Retinal pigment epithelial cell (primary cell): ENCODE measurements around the gene NDUFA13.

ENCODE experiments used
- DNase-seq: peaks from one replicate; pipeline ENCODE4 v3.0.0-alpha.2; 2010; ENCODE audit warnings: low read depth
- H3K4me3 ChIP-seq: 2 replicates; pipeline ENCODE4 v1.5.1; 2011; ENCODE audit warnings: mild to moderate bottlenecking, low read length, control low read depth, moderate library complexity
- TF ChIP-seq, protein P1 (sequence below): conservative IDR thresholded peaks from 2 replicates; pipeline ENCODE4 v1.5.1; 2011; ENCODE audit warnings: low read depth, low read length, control low read depth, inconsistent platforms

The NDUFA13 gene

GRCh38 chr19:19542507-19542906 is 26.5 kb downstream of the NDUFA13 start:
- TF ChIP-seq, protein P1, sequence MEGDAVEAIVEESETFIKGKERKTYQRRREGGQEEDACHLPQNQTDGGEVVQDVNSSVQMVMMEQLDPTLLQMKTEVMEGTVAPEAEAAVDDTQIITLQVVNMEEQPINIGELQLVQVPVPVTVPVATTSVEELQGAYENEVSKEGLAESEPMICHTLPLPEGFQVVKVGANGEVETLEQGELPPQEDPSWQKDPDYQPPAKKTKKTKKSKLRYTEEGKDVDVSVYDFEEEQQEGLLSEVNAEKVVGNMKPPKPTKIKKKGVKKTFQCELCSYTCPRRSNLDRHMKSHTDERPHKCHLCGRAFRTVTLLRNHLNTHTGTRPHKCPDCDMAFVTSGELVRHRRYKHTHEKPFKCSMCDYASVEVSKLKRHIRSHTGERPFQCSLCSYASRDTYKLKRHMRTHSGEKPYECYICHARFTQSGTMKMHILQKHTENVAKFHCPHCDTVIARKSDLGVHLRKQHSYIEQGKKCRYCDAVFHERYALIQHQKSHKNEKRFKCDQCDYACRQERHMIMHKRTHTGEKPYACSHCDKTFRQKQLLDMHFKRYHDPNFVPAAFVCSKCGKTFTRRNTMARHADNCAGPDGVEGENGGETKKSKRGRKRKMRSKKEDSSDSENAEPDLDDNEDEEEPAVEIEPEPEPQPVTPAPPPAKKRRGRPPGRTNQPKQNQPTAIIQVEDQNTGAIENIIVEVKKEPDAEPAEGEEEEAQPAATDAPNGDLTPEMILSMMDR: no peak
- no peak for DNase-seq
- no peak overlapping the region for H3K4me3 ChIP-seq

GRCh38 chr19:19543101-19543500 is 27.1 kb downstream of the NDUFA13 start:
- DNase-seq: no peak
- H3K4me3 ChIP-seq: no peak overlapping the region

DNA sequence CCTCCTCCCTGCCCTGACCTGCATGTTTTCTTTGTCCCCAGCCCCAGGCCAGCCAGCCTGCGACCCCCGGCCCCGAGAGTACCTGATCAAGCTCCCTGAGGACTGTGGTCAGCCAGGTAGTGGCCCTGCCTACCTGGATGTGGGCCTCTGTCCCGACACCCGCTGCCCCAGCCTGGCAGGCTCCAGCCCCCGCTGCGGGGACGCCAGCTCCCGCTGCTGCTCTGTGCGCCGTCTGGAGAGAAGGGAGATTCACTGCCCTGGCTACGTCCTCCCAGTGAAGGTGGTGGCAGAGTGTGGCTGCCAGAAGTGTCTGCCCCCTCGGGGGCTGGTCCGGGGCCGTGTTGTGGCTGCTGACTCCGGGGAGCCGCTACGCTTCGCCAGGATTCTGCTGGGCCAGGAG is 27.6 kb downstream of the NDUFA13 start:
- DNase-seq: no peak
- TF ChIP-seq, protein P1: no peak
- no peak overlapping the region for H3K4me3 ChIP-seq

More at GRCh38 chr19:19543101-19543500, 27.1 kb downstream of the NDUFA13 start:
- TF ChIP-seq, protein P1: no peak

DNA sequence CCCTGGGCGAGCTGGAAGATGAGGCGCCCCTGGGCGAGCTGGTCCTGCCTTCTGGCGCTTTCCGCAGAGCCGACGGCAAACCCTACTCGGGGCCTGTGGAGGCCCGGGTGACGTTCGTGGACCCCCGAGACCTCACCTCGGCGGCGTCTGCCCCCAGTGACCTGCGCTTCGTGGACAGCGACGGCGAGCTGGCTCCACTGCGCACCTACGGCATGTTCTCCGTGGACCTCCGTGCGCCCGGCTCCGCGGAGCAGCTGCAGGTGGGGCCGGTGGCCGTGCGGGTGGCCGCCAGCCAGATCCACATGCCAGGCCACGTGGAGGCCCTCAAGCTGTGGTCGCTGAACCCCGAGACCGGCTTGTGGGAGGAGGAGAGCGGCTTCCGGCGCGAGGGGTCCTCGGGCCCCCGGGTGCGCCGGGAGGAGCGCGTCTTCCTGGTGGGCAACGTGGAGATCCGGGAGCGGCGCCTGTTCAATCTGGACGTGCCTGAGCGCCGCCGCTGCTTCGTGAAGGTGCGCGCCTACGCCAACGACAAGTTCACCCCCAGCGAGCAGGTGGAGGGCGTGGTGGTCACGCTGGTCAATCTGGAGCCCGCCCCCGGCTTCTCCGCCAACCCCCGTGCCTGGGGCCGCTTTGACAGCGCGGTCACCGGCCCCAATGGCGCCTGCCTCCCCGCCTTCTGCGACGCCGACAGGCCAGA is 28.4 kb downstream of the NDUFA13 start:
- DNase-seq: no peak
- TF ChIP-seq, protein P1: no peak
- H3K4me3 ChIP-seq: no peak overlapping the region

- TF ChIP-seq, protein P1: no peak
- H3K4me3 ChIP-seq: no peak overlapping the region
- DNase-seq: no peak
Observed at GRCh38 chr19:19544954-19545591, 29.0 kb downstream of the NDUFA13 start.

DNA sequence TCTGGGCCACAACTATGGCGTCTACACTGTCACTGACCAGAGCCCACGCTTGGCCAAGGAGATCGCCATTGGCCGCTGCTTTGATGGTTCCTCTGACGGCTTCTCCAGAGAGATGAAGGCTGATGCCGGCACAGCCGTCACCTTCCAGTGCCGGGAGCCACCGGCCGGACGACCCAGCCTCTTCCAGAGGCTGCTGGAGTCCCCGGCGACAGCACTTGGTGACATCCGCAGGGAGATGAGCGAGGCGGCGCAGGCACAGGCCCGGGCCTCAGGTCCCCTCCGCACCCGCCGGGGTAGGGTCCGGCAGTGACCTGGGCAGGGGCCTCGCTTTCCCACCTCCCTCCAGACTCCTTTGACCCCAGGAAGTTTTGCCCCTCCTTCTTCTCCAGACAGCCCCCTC is 29.7 kb downstream of the NDUFA13 start:
- no peak for DNase-seq
- TF ChIP-seq, protein P1: no peak
- H3K4me3 ChIP-seq: no peak overlapping the region

DNA sequence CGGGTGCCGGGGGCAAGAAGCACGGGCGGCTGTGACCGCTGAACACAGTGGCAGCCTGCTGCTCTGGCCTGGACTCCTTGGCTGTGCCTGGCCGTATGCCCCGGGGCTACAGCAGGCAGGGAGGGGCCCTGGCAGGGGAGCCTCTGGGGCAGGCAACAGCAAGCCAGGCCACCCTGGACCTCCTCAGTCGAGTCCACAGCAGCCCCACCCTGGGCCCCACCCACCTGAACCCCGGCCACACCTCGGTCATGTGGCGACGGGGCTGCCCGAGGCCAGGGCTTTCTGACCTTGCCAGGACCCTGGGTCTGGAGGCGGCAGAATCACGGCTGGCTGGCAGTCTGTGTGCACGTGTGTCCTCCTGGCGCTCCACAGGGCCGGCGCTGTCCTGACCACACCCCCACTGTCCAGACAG is 30.7 kb downstream of the NDUFA13 start:
- no peak overlapping the region for H3K4me3 ChIP-seq
- TF ChIP-seq, protein P1: no peak
- DNase-seq: no peak
